Fibroblast of skin of back (primary cell): ENCODE results near the gene SLC22A7.

Experiments
- DNase-seq: peaks from one replicate; pipeline ENCODE4 v3.0.0-alpha.2; 2013

SLC22A7 gene

DNA sequence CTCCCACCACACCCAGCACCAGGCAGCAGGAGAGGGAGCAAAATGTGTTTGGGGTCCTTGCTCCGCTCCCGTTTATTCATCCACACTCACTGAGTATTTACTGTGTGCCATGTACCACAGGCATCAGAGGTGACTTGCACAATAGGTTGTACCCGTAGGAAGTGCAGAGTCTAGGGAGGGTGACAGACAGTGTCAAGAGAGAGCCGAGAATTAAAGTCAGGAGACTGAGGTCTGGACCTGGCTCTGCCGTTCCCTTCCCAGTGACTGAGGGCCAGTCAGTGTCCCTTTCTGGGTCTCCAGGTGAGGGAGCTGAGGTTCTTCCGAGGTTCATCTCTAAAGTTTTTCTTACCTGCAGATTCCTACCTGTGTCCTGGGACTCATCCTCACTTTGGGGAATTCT lies 32.5 kb upstream of the SLC22A7 start:
- no peak for DNase-seq

DNA sequence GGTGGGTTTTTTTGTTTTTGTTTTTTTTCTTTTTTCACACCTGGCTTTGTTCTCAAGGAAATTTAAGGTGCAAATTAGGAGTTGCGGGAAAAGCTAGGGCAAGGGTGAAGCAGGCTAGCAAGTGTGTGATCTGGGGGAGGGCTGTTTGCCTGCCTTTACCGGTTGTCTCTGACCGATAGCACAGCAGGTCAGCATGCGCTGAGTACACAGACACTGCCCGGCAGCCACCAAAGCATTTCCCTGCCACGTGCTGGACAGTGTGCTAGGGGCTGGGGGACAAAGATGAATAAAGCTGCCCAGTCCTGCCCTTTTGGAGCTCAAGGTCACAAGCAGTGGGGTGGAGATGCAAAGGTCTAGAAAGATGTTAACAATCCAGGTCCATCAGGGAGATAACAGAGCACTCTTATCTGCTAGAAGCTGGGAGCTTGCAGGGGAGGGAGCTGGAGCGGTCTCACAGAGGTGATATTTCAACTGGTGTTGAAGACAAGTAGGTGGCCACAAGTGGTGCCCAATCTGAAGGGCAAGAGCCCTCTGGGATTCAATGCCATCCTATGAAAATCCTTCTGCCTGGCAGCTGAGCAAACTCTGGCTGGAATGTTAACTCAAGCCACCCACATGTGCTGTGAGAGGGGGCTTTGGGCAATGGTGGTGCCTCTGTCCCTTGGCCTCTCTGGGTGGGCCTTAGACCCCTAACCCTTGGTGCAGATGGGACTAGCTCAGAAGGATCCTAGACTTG lies 30.3 kb upstream of the SLC22A7 start:
- no peak for DNase-seq

DNA sequence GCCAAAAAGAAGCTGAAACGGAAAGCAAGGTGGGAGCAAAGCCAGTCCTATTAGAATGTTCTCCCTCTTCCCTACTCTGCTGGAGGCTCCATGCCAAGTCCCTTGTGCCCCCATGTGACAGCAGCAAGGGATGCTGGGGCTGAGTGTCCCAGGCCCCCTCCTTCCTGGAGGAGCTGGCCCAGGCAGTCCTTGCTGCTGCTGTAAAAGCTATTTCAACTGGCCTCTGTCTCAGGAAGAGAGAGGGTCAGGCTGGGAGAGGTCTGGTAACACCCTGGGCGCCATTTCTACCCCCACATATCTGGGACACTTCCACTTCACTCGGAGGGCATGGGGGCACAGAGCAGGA lies 29.7 kb upstream of the SLC22A7 start:
- no peak for DNase-seq

DNA sequence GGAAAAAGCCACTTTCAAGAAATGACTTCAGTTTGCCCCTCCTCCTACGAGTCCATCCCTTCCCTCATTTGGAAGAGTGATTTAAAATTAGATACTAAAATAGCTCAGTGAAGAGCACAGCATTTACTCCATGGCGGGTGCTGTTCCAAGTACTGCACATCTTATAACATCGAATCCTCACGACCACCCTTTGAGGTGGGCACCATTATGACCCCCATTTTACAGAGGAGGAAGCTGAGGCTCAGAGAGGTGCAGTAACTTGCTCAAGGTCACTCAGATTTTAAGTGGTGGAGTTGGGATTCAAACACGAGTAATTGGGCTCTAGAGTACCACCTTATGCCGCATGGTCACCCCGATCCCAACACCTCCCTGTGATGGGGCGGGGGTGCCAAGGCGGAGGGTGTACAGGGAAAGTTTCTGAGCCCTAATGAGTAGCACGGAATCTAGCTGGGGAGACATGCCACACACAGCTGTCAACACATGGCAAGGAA lies 29.2 kb upstream of the SLC22A7 start:
- no peak for DNase-seq

DNA sequence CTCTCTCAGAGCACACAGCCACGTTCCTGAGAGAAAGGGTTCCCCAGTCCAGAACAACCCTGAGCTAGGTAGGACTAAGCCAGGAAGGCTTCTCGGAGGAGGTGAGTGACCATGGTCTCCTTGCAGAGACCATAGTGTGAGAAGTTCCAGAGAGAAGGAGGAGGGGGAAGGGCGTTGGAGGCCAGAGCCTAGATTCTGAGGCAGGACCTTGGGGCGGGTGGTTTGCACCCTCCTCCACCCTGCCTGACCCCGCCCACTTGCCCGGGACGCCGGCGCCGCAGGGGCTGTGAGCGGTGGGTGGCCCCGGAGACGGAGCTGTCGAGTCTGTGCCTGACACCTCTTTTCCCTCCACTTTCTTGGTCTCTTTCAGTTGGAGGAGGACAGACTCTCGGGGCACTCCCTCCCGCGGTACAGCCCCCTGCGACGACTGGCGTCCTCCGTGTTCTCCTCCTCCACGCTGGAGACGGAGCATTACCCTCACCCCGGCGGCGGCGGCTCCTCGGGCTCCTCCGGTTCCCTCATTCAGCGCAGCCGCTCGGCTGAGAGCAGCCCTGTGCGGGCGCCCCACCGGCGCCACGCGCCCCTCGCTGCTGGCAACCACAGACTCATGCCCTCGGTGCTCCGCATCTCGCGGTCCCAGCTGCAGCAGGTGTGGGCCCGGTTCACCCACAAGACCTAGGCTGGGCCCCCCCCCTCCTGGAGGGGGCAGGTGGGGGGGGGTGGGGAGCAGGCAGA lies 28.6 kb upstream of the SLC22A7 start:
- DNase-seq, result peak; percentile 9

DNA sequence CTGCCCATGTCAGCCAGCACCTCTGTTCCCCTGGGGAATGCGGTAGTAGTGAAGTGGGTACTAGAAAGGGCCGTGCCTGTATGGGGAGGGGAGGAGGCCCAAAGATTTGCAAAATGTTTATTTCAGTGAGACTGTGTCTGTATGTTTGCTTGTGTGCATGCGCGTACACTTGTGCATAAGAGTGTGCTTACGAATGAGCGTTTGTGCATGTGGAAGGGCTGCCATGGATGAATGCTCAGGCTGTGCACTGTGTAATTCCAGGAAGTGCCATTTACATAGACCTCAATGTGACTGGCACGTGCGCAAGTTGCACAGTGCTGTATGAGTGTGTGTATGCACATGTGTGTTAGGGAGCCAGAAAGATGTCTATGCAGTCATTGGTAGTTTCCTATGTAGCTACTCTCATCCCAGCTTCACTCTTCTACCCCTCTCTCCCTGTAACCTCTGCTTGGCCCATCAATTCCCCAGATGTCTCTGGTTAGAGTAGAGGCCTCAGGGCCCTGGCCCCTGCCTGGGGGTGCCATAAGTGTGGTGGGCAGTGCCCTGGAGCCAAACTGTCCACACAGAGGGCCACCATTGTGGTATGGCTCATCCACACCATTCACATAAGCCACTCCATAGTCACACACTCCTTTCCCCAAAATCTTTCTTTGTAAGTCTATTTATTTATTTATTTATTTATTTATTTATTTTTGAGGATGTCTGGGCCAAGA lies 26.8 kb upstream of the SLC22A7 start:
- no peak for DNase-seq

DNA sequence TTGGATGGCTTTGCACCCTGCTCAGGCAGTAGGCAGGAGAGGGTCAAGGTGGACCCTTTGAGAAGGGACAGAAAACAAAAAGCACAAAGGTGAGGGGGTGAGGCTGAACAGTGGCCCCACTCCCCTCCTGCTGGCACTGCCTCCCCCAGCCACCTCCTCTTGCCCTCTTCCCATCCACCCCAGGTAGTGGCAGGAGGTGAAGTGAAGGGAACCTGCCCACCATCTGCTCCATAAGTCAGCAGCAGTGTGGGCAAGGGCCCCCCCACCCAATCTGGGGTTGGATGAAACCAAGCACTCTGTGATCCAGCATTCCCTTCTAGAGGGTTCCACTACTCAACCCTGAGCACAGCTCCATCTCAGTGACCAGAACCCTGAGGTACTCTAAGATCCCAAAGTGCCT lies 26.1 kb upstream of the SLC22A7 start:
- DNase-seq, result no peak

DNA sequence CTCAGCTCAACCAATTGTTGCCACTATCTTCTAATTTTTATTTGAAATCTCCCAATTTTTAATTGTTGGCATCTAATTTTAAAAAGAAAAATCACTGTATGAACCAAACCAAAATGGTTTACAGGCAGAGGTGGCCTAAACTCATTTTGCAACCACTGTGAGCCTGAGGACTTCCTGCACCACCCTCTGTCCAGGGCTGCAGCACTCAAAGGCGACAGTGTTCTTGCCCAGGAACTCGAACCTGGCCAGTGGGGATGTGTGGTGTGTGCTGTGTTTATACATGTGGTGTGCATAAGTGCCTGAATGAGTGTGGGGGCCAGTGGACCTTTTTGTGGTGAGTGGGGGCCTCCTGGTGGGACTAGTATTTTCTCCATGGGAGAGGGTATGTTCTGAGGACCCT lies 24.4 kb upstream of the SLC22A7 start:
- no peak for DNase-seq

DNA sequence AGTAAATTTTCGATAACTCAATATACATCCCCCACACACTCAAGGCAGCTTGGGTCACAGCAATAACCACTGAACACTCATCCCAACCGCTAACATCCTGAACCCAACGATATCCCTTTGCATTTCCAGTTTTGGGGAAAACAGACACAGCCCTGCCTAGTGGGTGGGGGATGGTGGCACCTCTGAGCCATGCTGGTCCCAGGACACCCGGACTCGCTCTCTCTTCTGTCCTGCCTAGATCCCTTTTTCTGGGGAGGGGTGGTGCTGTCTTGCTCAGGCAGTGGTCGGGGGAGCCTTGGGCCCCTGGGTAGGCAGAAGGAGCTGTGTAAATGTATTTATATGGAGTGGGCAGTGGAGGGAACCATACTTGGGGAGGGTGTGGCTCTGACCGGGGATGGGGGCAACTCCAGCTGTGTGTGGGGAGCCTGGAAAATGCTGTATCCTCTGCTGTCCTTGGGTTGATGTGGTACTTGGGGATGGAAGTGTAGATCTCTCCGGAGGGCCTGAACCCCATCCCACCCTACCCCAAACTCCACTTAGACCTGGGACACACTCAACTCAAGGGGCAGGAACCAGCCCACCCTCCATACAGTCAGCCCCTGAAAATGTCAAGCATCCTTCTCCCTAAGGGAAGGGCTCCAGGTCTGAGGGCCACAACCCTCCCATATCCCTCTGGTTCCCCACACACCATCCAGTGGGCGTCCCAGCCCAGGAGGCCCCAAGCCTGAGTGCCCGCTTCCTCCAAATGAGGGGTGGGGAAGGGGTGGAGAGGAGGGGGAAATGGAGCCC lies 23.7 kb upstream of the SLC22A7 start:
- no peak for DNase-seq

DNA sequence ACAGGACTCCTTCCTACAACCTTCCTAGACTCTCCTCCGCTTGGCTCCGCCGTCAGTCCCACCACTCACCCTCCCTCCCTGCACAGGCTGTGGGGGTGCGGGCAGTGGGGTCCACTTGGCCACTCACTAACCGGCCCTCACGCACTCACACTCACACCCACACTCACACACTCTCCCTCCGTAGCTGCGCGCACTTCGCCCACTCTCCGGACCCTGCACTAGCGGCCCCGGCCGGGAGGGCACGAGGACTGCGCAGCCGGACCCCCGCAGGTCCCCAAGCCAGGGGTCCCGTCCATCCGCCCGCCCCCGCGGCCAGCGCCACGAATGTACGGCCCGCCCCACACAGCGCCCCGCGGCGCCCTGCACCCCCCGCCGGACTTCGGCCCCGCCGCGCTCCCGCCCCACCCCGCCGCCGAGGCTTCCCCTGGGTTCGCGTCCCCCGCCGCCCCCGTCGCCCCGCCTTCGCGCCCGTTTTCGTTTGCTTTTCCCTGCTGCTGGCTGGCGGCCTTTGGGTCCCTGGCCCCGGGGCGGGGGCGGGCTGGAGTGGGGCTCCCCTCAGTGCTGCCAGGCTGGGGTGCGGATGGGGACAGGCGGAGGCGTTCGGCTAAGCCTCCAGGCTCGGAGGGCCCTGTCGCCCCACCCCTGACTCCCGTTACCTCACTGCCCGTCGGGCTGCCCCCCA lies 23.0 kb upstream of the SLC22A7 start:
- no peak for DNase-seq

DNA sequence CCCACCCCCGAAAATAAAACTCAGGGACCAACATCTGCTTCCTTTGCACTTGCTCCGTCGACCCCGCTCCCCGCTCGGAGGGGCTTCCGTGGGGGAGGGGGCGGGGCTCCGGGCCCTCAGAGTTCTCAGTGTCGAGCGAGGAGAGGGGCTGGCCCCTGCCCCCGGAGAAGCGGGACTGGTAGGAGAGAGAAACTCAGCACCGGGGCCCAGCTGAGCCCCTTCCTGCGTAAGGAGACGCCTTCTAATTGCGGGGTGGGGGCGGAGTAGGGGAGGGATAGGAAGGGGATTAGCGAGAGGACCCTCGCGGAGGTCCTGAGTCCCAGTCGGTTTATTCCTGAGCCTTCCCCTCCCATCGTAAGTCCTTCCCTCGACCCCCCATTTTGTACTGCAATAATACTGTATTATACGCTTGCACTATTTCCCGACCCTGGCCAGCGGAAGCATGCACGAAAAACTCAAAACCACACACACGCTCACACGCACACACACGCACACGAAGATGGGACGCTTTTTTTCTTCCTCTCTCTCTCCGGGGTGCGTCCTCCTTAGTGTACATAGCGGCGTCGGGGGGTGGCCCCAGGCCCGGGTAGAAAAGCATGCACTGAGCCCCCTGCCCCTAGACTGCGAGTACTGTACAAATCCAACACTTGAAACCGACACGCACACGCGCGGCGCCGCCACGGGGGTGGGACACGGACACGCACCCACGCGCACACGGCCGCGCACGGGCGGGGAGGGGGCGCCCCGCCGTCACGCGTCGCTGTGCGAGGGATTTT lies 22.1 kb upstream of the SLC22A7 start:
- no peak for DNase-seq

DNA sequence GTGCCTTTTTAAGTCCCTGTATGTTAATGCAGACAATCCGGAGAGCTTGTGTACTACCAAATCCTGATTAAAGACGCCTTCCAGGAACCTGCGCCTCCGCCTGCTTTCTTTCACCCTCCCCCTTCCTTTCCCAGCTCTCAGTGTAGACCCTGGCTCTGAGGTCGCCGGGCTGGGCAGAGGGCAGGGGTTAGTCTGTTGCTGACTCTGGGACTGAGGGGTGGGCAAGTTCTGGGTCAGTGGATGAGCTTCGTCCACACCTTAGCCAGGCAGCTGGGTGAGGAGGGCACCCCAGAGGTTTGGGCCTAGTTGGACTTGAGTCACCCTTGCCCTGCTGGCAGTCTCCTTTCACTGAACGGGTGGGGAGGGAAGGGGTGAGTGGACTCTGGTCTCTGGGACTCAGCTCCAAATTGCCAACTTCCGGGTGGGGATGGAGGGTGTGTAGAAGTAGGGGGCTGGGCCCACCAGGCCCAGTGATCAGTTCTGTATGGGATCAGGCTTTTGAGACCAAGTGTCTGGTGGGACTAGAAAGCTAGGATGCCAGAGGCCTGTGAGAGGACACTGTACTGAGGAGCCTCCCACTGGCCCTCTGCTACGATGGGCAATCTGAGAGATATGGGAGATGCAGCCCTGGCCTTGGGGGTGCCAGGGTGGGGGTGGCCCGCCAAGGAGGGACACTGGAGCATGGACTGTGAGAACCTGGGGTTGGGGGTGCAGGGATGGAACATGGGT lies 21.3 kb upstream of the SLC22A7 start:
- DNase-seq, result no peak

DNA sequence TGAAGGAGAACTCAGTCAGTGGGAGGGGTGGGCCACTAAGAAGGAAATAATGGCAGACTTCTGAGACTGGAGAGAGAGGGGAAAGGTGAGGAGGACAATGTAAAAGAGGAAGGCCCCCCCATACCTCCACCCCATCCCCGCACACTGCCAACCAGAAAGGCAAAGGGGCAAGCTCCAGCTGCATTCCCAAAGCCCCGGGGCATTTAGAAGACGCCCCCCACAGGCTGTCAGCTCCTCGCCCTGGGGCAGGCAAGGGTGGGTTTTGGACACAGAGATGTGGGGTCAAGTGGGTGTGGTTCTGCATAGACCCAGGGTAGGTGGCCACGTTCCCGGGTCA lies 20.8 kb upstream of the SLC22A7 start:
- DNase-seq, result no peak

DNA sequence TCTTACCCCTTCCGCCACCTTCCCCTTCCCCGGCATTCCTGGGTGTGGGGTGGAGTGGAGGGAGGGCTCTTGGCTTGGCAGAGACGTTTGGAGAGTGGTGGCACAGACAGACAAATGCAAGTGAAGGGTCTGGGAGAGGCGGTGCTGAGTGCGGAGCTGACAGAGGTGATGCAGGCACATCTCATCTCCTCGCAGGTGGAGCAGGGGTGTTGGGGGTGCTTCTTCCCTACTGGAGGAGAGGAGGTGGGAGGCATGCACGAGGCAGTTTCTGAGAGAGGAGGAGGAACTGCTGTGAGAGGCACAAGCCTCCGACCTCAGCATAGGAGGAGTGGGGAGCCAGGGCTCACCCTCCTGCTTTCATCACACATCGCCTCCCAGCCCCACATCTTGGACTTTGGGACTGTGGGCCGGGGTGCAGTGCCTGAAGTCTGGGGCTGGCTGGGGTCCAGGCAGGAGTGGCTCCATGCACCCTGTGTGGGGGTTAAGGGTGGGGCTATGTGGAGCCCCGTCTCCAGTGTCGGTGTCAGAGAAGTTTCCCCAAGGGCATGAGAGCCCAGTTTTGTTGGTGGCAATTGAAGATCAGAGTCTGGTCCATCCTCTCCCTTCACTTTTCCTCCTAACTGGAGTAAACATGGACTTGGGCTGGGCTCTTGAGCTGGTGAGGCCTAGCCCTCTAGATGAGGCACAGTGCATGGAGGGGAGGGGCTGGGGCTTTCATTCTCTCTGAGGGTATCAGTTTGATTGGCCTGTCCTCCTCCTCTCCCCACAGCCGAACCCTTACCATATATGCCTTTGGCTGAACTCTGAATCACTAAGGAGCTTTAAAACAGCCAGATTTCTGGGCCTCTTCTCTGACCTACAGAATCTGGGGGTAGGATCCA lies 20.2 kb upstream of the SLC22A7 start:
- peak; percentile 42 for DNase-seq

DNA sequence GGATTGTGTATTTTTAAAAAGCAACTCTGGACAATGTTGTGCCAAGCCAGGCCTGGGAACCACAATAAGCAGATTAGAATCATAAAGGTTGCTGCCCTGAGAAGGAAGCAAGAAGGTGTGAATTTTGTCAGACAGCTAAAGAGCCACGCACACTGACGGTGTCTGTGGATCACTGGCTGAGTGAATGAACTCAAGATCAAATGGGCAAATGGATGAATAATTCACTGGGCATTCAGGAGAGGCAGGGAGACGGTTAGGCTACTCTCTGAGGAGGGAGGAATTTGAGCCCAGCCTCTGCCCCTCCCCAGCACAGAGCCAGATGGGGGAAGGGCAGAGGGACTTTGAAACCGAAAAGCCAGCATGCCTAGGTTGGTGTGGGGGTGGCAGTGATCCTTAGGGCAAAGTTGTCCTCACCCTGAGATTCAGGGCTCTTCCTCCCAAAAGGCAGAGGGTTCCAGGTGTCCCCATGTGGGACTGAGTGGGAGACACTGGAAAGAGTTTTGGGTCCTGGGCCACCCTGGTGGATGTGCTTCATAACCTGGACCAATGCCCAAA lies 19.5 kb upstream of the SLC22A7 start:
- peak; percentile 65 for DNase-seq

DNA sequence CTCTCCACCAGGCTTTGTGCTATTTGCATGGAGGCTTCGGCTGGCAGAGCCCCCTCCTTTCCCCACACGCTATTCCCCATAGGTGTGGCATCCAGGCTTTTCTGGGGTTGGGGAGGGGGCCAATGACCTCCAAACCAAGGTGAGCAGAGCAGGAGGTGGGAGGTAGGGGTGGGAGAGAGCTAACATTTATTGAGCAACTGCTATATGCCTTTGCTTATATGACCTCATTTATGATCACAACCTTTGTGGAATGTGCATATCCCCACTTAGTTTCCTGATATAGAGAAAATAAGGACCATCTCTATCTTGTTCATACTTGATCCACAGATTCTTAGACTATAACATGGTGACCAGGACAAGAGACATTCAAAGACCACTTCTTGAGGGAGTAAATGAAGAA lies 17.8 kb upstream of the SLC22A7 start:
- DNase-seq, result no peak

DNA sequence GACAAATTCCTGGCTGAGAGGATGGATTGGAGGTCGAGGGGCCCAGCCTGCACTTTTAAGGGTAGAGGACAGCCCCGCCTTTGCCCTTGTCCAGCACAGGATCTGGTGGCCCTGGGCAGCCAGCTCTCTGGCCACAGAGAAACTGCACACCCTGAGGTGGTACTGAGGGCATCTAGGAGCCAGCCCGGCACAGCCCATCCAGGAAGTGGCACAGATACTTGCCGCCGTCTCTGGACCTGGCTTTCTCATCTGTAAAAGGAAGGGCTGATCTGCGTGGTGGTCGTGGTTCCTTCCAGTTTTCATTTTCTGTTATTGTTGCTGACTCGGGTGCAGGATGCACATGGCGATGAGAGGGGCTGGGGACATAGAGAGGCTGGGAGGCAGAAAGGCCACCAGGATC lies 16.0 kb upstream of the SLC22A7 start:
- DNase-seq, result no peak

DNA sequence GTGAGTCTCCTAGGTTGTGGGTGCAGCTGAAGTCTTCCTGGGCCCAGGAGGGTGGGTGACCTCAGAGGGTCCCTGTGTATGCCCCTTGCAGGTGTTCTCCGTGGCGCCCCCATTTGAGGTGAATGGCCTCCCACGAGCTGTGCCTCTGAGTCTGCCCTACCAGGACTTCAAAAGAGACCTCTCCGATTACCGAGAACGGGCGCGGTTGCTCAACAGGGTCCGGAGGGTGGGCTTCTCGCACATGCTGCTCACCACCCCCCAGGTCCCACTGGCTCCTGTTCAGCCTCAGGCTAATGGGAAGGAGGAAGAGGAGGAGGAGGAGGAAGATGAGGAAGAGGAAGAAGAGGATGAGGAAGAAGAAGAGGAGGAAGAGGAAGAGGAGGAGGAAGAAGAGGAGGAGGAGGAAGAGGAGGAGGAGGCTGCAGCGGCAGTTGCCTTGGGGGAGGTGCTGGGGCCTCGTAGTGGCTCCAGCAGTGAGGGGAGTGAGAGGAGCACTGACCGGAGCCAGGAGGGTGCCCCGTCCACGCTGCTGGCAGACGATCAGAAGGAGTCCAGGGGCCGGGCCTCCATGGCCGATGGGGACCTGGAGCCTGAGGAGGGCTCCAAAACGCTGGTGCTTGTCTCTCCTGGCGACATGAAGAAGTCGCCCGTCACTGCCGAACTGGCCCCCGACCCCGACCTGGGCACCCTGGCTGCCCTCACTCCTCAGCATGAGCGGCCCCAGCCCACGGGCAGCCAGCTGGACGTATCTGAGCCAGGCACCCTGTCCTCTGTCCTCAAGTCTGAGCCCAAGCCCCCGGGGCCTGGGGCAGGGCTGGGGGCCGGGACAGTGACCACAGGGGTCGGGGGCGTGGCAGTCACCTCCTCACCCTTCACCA lies 15.2 kb upstream of the SLC22A7 start:
- no peak for DNase-seq
